ENCODE data around the gene SETD1B.
A peak's percentile ranks its signal among the peaks of the same experiment; 100 is the strongest.
"Not testable (repeated sequence)": the region's sequence is repeated elsewhere in the genome, so short reads cannot be mapped to it uniquely, and the experiment has no call there.

The SETD1B gene

DNA sequence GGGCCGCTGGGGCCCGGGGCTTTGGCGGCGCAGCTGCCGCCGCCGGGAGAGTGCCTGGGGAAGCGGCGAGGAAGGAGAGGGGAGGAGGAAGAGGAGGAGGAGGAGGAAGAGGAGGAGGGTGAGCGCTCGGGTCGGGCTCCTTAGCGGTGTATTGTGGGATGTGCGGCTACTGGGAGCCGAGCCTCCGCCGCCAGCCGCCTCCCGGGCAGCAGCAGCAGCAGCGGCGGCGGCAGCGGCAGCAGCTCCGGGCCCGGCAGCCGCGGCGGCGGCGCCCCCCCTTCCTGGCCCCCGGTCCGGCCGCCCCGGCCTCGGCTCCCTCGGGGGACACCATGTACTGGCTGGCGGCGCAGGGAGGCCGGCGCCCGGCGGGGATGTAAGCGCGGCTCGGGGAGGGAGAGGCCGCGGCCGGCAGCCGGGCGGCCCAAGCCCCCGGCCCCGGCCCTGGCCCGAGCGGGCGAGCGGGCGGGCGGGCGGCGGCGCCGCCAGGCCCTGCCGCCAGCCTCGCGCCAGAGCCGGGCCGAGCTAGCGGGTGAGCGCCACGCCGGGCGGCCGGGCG lies at the start of gene SETD1B:
Gene SETD1B, plus strand, starts transcription at position 149 of the 556 bp plus-strand sequence. CDS start 729 bp downstream, outside the sequence.
- DNase-seq (ENCODE audit: low read depth) = peak; percentile 41

GRCh38 chr12:121754836-121755235 lies 49.0 kb upstream of the SETD1B start:
- no peak for DNase-seq (ENCODE audit: low read depth)

DNA sequence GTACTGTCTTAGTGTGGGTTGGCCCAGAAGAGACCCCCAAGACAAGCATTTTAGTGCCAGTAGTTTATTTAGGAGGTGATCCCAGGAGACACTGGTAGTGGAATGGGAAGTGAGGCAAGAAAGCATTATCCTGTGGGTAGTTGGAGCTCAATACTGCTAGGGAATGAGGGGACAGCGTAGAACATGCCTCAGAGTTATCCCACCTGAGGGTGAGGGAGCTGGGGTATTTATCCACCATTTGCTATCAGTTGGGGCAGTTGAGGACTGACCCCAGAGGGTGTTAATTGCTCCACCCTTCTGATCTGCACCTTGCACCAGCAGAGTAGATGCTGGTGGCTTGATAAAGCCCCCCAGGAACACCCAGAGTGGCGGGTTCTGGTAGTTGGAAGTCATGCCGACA lies 48.2 kb upstream of the SETD1B start:
- no peak for DNase-seq (ENCODE audit: low read depth)

- DNase-seq (ENCODE audit: low read depth) = not testable (repeated sequence)
These were observed 45.3 kb upstream of the SETD1B start for GRCh38 chr12:121758536-121758935.

- DNase-seq (ENCODE audit: low read depth) = no peak
These were observed 41.5 kb upstream of the SETD1B start for GRCh38 chr12:121762269-121762668.

GRCh38 chr12:121764808-121765207 lies 39.0 kb upstream of the SETD1B start:
- no peak for DNase-seq (ENCODE audit: low read depth)

- DNase-seq (ENCODE audit: low read depth) = no peak
These were observed 38.2 kb upstream of the SETD1B start for GRCh38 chr12:121765573-121765972.

- no peak for DNase-seq (ENCODE audit: low read depth)
These were observed 37.3 kb upstream of the SETD1B start for GRCh38 chr12:121766290-121767039.

GRCh38 chr12:121767525-121768016 lies 36.2 kb upstream of the SETD1B start:
- DNase-seq (ENCODE audit: low read depth) = no peak

DNA sequence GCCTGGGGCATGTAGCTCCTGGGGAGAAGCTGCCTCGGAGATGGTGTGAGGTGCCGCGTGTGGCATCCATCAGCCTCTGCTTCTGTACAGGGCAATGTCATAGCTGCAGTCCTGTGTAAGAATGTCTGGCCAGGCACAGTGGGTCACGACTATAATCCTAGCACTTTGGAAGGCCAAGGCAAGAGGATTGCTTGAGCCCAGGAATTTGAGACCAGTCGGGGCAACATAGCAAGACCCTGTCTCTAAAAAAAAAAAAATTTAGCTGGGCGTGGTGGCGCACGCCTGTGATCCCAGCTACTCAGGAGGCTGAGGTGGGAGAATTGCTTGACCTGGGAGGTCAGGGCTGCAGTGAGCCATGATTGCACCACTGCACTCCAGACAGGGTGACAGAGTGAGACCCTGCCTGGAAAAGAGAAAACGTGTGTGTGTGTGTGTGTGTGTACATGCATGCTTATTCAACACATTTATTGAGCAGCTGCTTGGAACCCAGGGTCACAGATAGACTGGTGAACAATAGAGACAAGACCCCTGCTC lies 34.4 kb upstream of the SETD1B start:
- DNase-seq (ENCODE audit: low read depth) = no peak

DNA sequence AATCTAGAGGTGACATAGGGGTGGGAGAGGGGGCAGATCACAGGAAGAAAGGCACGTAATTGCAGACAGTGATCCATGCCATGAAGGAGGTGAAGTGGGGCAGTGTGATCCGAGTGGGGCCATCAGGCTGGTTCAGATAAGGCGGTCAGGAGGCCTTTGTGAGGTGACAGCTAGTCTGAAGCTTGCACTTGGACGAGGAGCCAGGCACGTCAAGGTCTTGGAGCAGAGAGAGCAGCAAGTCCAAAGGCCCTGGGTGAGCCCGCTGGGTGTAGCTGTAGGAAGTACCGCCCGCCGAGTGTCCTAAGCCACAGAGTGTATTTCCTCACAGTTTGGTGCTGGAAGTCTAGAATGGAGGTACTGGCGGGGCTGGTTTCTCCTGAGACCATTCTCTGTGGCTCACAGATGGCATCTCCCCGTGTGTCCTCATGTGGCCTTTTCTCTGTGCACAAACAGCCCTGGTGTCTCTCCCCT lies 33.9 kb upstream of the SETD1B start:
- DNase-seq (ENCODE audit: low read depth) = no peak

DNA sequence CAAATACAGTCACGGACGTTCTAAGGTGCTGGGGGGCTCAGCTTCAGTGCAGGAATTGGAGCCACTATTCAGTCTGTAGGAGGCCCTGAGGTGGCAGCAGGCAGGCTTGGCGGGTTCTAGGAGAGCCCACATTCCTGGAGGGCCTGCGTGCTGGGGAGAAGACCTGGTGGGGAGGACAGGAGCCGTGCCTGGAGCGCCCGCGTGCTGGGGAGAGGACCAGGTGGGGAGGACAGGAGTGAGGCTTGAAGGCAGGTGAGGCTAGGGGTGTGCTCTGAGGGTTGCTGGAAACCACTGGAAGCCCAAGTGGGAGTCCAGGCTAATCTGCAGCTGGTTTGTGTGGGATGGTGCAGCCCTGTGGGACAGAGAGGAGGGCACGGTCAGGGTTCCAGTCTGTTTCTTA lies 33.4 kb upstream of the SETD1B start:
- DNase-seq (ENCODE audit: low read depth) = no peak

- no peak for DNase-seq (ENCODE audit: low read depth)
These were observed 32.8 kb upstream of the SETD1B start for GRCh38 chr12:121770813-121771625.

DNA sequence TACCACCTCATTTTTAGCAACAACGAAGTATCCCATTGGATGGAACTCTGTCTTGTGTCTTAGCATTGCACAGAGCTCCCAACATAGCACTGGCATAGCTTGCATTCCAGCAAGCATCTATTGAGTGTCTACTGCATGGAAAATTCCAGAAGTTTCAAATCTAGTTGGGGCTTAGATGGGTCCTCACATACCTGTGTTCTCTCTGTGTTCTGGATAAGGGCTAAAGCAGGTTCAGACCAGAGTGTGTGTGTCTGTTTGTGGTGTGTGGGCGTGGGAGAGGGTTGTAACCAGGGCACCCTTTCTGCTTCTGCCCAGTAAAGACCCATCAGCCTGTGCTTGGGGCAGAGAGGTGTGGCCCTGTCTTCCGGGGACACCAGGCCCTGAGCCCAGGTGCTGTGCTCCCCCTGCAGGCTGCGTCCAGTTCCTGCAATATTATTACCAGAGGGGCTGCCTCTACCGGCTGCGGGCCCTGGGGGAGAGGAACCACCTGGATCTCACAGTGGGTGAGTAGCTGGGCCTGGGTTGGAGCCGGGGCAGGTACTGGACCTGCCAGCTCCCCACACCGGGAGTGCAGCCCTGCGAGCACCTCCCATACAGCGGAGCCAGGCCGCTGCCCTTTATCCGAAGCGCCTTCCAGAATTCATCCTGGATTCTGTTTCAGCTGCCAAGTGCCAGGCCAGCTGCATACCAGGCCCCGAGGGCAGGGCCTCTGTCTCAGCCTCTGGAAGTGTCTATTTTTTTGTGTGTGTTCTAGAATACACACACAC lies 30.6 kb upstream of the SETD1B start:
- peak; percentile 50 for DNase-seq (ENCODE audit: low read depth)

DNA sequence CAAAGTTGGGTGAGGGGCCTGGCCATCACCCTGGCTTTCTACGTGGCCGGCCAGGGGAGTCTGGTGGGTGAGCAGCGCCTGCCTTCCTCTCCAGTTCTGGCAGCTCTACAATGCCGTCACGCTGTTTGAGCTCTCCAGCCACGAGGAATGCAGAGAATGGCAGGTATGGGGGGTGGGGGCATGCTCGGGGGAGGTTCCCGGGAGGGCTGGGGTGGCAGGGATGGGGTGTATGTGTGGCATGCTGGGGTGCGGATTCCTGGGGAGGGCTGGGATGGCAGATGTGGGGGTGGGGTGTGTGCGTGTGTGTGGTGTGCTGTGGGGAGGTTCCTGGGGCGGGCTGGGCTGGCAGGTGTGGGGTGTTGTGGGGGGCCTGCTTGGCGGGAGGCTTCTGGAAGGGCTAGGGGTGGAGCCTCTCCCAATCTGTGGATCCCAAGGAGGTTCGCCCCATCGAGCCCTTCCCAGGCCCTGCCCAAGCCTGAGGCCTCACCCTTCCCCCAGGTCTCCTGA lies 28.8 kb upstream of the SETD1B start:
- no peak for DNase-seq (ENCODE audit: low read depth)

GRCh38 chr12:121775501-121775900 lies 28.3 kb upstream of the SETD1B start:
- DNase-seq (ENCODE audit: low read depth) = no peak

DNA sequence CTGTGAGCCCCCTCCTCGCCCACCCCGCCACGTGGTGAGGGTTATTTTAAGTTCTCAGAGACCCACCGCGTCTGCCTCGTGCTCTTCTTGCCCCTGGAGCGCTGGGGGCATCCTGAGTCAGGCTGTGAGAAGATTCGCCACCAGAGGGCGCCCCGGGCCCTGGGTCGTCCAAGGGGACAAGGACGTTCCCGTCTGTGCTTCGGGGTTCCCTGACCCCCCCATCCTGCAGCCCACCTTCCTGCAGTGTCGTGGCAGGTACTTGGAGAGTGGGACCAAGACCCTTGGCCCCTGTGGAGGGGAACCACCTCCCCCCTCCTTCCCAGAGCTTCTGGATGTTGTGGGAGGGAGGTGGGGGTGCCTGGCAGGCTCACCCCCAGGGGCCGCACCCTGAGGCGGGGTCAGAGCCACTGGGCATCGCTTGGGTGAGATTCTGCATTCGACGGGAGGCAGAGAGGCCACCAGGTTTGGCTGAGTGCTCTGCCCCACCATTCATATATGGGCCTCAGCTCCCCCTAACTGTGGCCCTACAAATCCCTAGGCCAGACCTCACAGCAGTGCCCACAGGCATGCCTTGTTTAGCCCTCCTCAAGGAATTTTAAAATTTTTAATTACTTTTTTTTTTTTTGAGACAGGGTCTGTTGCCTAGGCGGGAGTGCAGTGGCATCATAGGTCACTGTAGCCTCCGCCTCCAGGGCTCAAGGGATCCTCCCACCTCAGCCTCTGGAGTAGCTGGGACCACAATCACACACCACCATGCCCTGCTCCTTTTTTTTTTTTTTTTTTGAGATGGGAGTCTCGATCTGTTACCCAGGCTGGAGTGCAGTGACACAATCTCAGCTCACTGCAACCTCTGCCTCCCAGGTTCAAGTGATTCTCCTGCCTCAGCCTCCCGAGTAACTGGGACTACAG lies 27.4 kb upstream of the SETD1B start:
- peak; percentile 66 for DNase-seq (ENCODE audit: low read depth)

DNA sequence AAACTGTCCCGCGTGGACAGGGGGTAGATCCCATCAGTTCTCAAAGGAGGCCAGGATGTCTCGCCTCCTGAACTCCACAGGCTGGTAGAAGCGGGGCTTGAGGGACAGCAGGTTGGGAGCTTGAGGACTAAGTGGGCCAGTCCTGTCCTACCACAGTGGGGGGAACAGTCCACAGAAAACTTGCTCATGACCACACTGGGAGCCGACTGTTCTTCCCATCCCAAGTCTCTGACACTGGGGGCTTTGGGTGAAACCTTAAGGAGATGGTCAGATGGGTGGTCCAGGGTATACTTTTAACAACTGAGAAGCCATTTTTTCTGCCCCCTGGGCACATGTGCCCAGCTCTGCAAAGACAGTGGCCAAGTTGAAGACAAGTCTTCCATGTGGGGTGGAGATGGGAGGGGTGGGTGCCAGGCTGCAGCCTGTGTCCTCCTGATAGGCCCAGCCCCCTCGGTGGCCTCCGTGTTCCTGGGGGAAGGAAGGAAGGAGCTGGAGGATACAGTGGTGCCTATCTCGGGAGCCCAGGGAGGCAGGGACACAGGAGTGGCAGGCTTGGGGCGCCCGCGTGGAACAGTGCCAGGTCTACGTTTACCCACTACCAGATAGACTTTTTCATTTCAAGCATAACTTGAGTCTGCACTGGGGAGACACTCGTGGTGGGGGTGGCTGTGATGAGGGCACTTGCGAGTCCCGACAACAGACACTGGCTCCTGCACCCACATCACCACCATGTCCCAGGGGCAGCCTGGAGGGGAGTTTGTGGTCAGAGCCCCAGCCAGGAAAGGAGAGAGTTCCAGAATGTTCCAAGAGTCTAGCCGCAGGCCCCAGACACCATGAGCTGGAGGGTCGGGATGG lies 25.0 kb upstream of the SETD1B start:
- no peak for DNase-seq (ENCODE audit: low read depth)

- no peak for DNase-seq (ENCODE audit: low read depth)
These were observed 24.4 kb upstream of the SETD1B start for GRCh38 chr12:121779422-121779895.
